Calu3 (cell line): Measurements from ENCODE around the gene WDR82. TPM values are rescaled to one million over a fixed set of nuclear protein-coding genes. Genes with fewer than 3 reads are reported as not detected.

ENCODE experiments used
- BruUV-seq: library from RNA; stranded (reverse); fragments of 400-500 nt; replicated peaks from 2 replicates; lab custom pipeline; 2021; lab: Mats Ljungman, UMichigan
- CTCF ChIA-PET: fragments of 300-600 bp; sonication (Branson Sonifier 250); formaldehyde crosslinking; loops from one replicate; lab custom pipeline; 2022; ENCODE audit warnings: antibody characterized with exemption; lab: Charles Lee
- DNase-seq: peaks from one replicate; pipeline ENCODE4 v3.0.0; 2022
- H3K27ac Mint-ChIP-seq: one replicate; pipeline ENCODE4 v1.8.0; 2022; ENCODE audit warnings: mixed read lengths; ENCODE audit not compliant: unreplicated experiment
- H3K27me3 Mint-ChIP-seq: one replicate; pipeline ENCODE4 v1.8.0; 2022; ENCODE audit warnings: mixed read lengths; ENCODE audit not compliant: unreplicated experiment
- H3K36me3 Mint-ChIP-seq: one replicate; pipeline ENCODE4 v1.8.0; 2022; ENCODE audit warnings: mild to moderate bottlenecking, moderate library complexity, mixed read lengths; ENCODE audit not compliant: insufficient read depth, unreplicated experiment
- H3K4me1 Mint-ChIP-seq: one replicate; pipeline ENCODE4 v1.8.0; 2022; ENCODE audit warnings: mild to moderate bottlenecking, low read depth, mixed read lengths; ENCODE audit not compliant: unreplicated experiment
- H3K4me3 Mint-ChIP-seq: one replicate; pipeline ENCODE4 v1.8.0; 2022; ENCODE audit warnings: mild to moderate bottlenecking, low read depth, moderate library complexity, mixed read lengths; ENCODE audit not compliant: unreplicated experiment
- H3K9me3 Mint-ChIP-seq: one replicate; pipeline ENCODE4 v1.8.0; 2022; ENCODE audit warnings: low read depth, mixed read lengths; ENCODE audit not compliant: unreplicated experiment
- CTCF ChIP-seq: fragments of 200-600 bp; IDR thresholded peaks from one replicate; pipeline ENCODE4 v1.8.0; 2022; ENCODE audit warnings: antibody characterized with exemption; ENCODE audit not compliant: unreplicated experiment
- intact Hi-C: fragments of 100-400 bp; cut with micrococcal nuclease; formaldehyde crosslinking; loops from one replicate; pipeline ENCODE4 v1.10.0; 2022; ENCODE audit not compliant: unreplicated experiment
- total RNA-seq: library from RNA; stranded (reverse); gene quantifications from 2 replicates; pipeline ENCODE4 v1.2.3, GENCODE V29; 2022

Gene WDR82
- total RNA-seq, 1 experiment from 2014 or later: 59.7 TPM

- peak; percentile 37 for DNase-seq
- intact Hi-C loops: no loop called here
- TF ChIP-seq CTCF: no peak
- Mint-ChIP-seq H3K9me3 (no peaks in the 10 kb centered on the region), H3K27ac (peak overlapping the region; percentile 79), H3K36me3 (peaks cover 45% of the 10 kb centered on the region), H3K4me1 (peaks cover 49% of the 10 kb centered on the region), H3K27me3 (no peaks in the 10 kb centered on the region), H3K4me3 (peak overlapping the region; percentile 21)
- CTCF ChIA-PET: interaction anchor here (0.5 to 1.6 kb wide), 5 partner anchors 41 to 701 kb away, joined by 3 to 4 read pairs (median 4); no protein-coding TSS in a partner anchor
- no TSS peak for BruUV-seq
These were observed 3.7 kb upstream of the WDR82 start for GRCh38 chr3:52281981-52282801.

GRCh38 chr3:52280050-52280461 is 1.6 kb upstream of the WDR82 start:
- Mint-ChIP-seq H3K27me3 (no peaks in the 10 kb centered on the region), H3K4me3 (peak overlapping the region; percentile 99), H3K36me3 (peaks cover 52% of the 10 kb centered on the region), H3K27ac (peak overlapping the region; percentile 99), H3K4me1 (peaks cover 48% of the 10 kb centered on the region), H3K9me3 (no peaks in the 10 kb centered on the region)
- no peak for TF ChIP-seq CTCF
- no peak for DNase-seq
- no TSS peak for BruUV-seq
- intact Hi-C loops: no loop called here
- CTCF ChIA-PET: interaction anchor here (0.7 kb wide), 2 partner anchors 83 to 86 kb away, joined by 3 read pairs; no protein-coding TSS in a partner anchor

GRCh38 chr3:52279596-52279995 is 1.1 kb upstream of the WDR82 start:
- Mint-ChIP-seq H3K27ac (peak overlapping the region; percentile 99), H3K36me3 (peaks cover 52% of the 10 kb centered on the region), H3K27me3 (no peaks in the 10 kb centered on the region), H3K9me3 (no peaks in the 10 kb centered on the region), H3K4me1 (peaks cover 45% of the 10 kb centered on the region), H3K4me3 (peak overlapping the region; percentile 99)
- TSS peak; percentile 63 for BruUV-seq
- intact Hi-C loops: loop anchor here (5.0 kb wide), 1 partner anchor 42 kb away; the partner anchor contains the start of gene TWF2
- DNase-seq: no peak
- CTCF ChIA-PET: interaction anchor here (1.2 to 1.3 kb wide), 2 partner anchors 10 to 41 kb away, joined by 3 to 9 read pairs; partner anchors contain the start of gene TWF2
- no peak for TF ChIP-seq CTCF

GRCh38 chr3:52277972-52278509 is 408 bp downstream of the WDR82 start:
- CTCF ChIA-PET: interaction anchor here (0.6 to 1.3 kb wide), 6 partner anchors 11 to 226 kb away, joined by 3 to 6 read pairs (median 4); no protein-coding TSS in a partner anchor
- peak; percentile 60 for DNase-seq
- no peak for TF ChIP-seq CTCF

More at GRCh38 chr3:52277972-52278509, 408 bp downstream of the WDR82 start:
- no peaks in the 10 kb centered on the region for H3K27me3 Mint-ChIP-seq
- H3K4me3 Mint-ChIP-seq: peak overlapping the region; percentile 99
- H3K4me1 Mint-ChIP-seq: peaks cover 50% of the 10 kb centered on the region
- H3K36me3 Mint-ChIP-seq: peaks cover 63% of the 10 kb centered on the region
- intact Hi-C loops: loop anchor here (5.0 kb wide), 1 partner anchor 41 kb away; the partner anchor contains the start of gene TWF2
- H3K9me3 Mint-ChIP-seq: no peaks in the 10 kb centered on the region
- peak overlapping the region; percentile 99 for H3K27ac Mint-ChIP-seq
- BruUV-seq: no TSS peak
